ENCODE measurements around the gene ZNF576.
"Not testable (repeated sequence)": the region's sequence is repeated elsewhere in the genome, so short reads cannot be mapped to it uniquely, and the experiment has no call there.

The ZNF576 gene

DNA sequence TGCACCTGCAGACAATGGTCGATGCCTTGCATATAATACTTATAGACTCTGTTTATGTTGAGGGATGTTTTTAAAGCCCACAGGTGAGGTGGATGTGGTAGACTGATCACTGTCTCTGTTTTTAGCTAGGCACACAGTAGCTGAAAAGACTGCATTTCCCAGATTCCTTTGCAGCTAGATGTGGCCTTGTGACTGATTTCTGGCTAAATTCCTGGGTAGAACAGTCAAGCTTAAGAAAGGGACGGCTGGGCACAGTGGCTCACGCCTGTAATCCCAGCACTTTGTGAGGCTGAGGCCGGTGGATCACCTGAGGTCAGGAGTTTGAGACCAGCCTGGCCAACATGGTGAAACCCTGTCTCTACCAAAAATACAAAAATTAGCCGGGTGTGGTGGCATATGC is 3.9 kb downstream of the ZNF576 start:
- DNase-seq: not testable (repeated sequence)

DNA sequence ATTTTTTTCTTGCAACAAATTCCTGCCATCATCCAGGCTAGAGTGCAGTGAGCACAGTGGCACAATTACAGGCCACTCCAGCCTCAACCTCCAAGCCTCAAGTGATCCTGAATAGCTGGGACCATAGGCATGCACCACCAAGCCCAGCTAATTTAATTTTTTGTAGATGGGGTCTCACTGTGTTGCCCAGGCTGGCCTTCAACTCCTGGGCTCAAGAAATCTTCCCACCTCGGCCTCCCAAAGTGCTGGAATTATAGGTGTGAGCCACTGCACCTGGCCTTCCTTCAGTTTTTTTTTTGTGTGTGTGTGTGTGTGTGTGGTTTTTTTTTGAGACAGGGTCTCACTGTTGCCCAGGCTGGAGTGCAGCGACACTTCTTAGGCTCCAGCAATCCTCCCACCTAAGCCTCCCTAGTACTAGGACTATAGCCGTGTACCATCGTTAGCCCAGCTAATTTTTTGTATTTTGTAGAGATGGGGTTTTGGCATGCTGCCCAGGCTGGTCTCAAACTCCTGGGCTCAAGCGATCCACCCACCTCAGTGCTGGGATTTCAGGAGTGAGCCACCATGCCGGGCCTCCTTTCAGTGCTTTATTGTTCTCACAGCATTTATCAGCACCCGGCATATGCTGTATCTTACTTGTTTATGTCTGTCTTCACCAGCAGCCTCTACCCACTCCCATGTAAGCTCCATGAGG is 9.6 kb downstream of the ZNF576 start:
- no peak for DNase-seq

DNA sequence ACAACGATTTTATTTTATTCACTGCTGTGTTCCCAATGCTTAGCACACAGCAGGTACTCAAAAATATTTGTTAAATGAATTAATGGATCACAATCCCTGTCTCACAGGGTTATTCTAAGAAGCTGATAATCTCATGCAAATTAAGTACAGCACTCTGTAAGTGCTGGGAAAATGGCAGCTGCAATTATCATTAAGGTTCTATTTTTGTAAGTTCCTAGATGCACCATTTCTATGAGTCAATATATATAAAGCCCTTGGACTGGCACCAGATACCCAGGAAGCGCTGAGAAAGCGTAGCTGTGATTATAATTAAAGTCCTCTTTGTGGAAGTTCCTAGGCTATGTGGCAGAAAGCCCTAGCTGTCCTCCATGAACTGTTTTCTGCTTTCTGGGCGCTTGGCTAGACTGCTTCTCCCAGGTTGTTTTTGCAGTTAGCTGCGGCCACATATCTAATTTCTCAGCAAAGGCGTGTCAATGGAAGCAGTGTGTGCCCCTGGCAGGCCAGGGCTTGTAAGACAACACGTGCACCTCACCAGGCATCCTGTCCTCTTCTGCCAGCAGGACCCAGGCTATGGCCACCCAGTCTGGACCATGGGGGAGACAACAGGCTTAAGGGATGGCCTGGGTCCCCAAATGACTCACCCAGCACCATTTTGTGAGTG is 10.3 kb downstream of the ZNF576 start:
- no peak for DNase-seq

DNA sequence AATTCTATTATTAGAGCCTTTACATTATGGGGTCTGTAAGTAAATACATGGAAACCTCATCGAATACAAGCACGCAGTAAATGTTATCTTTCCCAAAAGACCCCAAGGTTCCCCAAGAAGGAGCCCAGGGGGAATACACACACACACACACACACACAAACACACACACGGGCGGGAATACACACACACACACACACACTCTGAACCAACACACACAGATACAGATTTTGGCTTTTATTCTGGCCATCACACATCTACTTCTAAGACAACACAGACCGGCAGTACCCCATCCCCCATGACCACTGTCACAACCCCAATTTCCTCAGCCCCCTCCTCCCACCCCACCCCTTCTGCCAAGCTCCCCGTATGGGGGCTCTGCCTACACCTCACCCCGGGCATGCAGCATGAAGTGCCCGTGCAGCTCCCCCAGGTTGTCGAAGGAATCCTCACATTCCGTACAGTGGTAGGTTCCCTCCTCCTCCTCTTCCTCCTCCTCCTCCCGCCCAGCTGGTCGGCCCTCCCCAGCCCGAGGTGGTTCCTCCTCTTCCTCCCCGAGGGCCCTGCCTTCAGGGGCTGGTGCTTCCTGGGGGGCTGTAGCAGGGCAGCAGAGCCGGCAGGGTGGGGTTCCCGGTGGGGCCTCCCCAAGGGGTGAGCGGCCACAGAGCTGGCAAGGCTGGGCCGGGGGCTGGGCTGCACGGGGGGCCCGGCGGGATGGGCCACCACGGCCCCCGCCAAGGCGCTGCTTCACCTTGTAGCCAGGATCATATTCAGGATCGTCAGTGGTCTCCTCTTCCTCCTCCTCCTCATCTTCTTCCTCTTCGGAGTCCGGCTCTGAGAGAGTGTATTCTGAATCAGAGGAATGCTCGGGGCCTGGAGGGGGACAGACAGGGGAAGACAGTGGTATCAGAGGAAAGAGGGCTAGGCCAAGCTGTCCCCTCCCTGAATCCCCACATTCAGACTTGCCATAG is 11.1 kb downstream of the ZNF576 start:
- DNase-seq: no peak

DNA sequence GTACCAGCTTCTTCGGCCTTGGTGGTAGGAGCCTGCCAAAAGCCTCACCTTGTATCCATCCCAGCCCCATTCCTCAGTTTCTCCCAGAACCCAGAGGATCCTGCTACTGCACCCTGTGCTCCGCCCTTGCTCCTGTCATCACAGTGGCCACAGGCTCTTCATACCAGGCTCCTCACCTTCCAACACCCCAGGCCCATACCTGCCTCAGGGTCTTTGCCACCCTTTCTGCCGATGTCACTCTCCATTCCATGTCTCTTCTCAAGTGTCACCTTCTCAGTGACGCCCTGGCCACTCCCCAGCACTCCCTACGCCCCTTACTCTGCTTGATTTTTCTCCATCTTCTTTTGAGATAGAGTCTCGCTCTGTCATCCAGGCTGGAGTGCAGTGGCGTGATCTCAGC is 13.5 kb downstream of the ZNF576 start:
- no peak for DNase-seq

DNA sequence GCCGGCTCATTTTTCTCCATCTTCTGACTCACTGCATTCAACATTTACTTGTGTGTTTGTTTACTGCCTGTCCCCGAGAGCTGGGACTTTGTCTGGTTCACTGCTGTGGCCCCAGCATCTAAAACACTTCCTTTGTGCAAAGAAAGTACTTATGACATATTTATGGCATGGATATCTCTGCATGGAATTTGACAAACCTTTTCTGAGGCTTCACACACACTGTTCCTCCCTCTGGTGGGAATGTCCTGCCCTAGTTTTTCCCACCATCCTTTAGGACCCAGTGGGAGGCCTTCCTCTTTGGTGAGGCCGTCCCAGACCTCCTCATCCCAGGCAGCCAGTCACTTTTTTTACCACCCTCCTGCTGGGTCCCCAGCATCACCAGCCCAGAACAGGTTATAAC is 14.1 kb downstream of the ZNF576 start:
- no peak for DNase-seq

DNA sequence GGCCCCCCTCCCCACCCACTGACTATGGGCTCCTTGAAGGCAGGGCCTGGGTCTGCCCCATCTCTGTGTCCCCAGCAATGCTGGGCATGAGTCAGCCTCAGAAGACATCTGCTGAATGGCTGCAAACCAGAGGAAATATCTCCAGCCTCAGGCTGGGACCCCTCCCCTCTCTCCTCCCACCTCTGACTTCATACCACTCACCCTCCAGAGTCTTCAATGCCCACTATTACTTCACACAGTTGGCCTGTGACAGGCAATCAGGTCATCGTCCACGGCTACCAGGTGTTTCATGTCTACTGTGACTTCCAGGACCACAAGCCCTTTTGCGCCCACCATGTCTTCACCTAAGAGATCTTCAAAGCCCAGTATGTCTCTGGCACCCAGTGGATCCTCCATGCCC is 15.4 kb downstream of the ZNF576 start, which contains the start of gene SRRM5:
TSS of gene SRRM5 (plus strand) at position 301 of the 400 bp plus-strand sequence. CDS start at position 335, 34 bp downstream.
- no peak for DNase-seq

DNA sequence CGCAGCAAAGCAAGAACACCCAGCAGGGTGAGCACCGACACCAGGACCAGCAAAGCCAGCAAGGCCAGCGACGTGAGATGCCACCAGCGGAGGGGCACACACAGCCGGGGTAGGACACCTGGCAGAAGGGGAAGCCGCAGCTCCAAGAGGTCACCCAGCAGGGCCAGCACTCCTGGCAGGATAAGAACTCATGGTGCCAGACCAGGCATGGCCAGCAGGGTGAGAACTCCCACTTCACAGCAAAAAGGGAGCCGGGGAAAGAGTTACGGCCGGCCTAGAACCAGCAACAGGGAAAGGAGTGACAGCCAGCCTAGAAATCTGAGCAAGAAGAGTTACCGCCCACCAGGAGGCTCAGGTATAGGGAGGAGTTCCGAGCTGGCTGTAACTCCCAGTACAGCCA is 16.0 kb downstream of the ZNF576 start:
- DNase-seq: no peak

DNA sequence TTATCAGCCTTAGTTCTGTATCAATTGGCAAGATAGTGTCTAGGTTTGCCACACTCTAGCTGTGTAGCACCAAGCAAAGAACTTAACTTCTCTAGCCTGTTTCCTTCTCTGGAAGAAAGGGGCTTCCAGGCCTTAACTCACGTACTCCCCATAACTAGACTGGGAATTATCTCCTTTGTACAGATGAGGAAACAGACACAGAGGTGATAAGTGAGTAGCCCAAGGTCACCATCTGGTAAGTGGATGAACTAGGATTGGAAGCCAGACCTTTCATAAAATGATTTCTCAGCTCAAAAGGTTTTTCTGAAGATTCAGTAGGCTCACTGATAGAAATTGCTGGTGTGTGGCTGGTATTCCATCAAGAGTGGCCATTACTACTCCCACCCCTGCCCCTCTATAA is 19.9 kb downstream of the ZNF576 start:
- DNase-seq: no peak

DNA sequence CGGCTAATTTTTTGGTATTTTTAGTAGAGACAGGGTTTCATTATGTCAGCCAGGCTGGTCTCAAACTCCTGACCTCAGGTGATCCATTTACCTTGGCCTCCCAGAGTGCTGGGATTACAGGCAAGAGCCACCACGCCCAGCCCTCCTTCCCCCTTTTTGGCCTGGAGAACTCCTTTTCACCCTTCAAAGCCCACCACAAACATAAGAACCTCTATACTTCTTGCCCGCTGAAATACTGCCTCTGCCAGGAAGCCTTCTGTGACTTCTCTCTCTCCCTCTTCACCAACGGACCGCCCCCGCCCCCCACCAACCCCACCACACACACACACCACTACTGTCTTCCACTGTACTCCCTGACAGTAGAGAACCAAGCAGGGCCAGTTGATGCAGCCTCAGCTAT is 20.6 kb downstream of the ZNF576 start:
- DNase-seq: no peak

DNA sequence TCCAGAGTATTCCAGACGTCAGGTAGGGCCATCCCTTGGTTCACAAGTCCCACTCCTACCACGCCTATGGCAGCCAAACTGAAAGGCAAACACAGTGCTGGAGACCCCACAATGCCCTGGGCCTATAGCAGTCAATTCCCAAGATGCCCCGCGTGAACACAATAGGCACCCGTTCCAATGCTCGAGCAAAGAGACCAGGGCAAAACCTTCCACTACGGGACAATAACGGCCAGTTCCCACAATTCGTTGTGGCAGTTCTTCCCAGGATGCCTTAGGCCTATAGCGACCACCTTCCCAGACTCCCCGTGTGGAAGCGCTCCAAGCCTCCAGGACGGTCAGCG is 22.5 kb downstream of the ZNF576 start:
- DNase-seq: peak; percentile 36

DNA sequence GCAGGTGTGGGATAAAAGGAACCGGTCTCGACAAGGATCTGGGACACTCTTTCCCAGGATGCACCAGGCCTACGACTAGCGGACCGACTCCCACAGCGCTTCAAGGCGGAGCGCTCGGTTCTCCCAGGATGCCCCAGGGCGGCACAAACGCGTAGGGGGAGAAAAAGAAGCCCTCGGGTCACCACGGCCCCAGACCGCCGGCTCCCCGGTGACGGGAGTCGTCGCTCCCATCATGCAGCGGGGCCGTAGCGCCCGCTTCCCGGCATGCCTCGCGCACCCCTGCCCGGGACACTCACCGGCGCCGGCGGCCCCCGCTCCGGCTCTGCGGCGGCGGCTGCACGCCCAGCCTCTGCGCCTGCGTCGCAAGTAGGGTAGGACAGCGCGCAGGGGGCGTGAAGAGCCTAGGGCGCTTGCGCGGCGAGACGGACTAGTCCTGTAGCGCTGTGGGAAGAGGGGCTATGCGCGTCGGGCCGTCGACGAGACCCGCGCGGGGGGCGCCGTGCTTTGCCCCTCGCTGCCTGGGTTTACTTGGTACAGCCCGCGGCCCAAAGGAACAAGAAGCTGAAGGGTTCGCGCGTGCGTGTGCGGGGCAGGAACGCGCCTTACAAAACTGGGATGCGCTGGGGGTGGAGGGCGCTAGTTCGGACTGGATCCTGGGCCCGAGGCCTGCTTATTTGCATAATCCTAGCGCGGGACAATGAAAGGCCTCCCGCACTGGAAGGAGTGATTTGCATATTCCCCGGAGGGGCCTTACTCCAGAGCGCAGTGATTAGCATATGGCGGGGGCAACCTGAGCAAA is 23.1 kb downstream of the ZNF576 start, which contains the start of gene ZNF428:
TSS of gene ZNF428 (minus strand) at position 368 of the 799 bp plus-strand sequence. CDS start 5,325 bp downstream, outside the sequence.
- DNase-seq: peak; percentile 87

DNA sequence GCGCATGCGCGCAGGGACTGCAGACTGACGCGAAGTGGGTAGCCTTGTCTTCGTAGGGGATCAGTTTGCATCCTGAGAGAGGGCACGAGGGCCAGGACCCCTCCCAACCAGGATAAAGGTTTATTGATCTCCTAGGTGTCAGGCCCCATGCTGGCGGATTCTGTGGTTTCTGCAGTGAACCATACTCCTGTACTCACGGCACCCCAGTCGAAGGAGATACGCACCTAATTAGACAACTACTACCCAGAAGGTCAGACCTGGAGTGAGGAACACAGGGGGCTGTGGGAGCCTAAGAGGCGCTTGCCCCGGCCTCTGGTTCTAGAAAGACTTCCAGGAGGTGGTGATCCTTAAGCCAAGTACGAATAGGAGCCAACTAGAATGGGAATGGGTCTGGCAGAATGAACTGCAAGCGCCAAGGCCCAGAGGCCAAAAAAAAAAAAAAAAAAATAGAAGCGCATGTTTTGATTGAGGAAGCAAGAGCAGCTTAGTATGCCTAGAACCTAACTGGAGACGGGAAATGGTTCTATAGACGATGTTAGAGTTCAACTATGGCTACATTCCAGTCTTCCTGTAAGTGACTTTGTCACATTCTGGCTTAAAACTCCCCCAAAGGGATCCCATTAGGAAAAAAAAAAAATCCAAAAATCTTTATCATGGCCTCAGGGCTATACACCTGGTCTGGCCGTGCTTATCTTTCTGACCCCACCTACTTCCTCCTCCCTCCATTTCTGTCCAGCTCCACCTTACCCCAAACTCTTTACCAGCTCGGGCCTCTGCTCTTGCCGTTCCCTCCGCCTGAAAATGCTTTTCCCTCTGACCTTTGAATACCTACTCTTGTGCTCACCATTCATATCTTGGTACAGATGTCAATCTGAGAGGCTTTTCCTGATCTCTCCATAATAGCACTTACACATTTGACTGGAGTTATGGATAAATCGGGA is 23.9 kb downstream of the ZNF576 start:
- no peak for DNase-seq

DNA sequence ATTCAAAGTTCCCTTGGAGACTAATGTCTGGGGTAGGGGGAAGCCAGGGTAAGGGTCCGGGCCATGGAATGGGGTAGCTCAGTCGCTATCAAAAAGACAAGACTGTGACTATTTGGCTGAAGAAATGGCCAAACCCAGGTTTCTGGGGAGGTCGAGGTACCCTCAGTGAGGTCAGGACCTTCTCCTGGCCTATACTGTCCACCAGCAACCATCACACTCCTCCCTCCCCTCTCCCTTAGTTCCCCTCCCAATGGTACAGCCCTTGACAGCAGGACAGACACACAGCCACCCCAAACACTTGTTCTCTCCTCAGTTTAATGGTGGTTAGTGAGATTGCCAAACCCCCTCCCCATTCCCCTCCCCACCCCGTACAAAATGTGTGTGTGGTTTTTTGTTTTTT is 25.7 kb downstream of the ZNF576 start:
- no peak for DNase-seq

DNA sequence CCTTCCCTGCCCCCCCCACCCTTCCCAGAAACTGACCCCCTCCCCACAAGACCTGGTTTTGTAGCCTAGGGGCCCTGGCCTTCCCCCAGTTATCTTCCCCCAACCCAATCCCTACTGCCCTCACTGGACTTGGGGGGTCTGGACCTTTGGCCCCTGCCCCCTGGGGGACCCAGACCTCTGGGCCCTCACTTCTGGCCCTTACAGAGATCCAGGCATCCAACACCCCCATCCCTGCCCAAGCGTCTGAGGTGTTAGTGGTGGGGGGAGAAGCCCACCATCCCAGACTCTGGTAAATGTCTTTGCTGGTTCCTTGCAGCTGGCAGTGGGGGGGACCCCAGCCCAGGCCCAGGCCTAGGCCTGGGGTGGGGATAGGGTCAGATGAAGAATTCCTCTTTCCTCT is 26.6 kb downstream of the ZNF576 start:
- DNase-seq: no peak

DNA sequence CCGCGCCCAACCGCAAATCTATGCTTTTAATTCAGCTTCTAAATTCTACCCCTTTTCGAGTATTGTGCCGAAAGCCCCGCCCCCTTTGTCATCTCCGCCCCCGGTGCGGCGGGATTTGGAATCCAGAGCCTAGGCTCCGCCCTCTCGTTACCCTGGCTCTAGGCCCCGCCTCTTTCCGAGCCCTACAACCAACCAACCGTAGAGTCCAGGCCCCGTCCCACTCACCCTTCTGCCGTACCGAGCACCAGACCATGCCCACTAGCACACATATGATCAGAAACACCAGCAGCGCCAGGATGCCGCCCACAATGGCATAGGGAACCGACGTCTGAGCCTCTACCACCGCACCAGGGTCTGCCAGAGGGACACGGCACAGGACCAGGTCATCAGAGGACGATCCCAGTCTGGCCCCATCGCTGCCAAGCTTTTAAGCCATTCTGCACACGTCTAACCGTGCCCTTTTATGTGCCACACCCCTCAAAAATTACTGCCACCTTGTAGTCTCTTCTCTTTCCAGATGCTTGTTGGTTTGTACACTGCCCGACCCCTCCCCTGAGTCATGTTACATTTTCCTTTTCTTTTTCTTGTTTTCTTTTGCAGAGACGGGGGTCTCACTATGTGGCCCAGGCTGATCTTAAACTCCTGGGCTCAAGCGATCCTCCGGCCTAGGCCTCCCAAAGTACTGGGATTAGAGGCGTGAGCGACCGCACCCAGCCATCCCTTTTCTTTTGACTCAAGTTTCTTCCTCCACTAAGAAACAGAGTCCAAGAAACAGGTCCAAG is 27.7 kb downstream of the ZNF576 start:
- DNase-seq: no peak

DNA sequence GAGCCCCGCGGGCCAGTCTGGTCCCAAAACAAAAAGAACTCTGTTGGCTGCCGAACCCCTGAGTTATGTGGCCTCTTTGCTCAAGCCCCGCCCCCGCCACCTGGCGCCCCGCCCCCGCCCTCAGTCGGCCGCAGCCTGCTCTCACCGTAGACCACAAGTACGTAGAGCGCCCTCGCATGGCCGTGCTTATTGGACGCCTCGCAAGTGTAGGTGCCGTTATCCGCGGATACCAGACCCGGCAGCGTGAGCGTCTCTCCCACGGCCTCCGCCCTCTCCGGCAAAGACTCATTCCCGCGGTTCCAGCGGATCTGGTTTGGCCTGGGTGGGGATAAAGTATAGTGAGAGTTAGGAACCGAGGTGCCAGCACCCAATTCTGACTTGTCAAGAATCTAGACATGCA is 28.5 kb downstream of the ZNF576 start:
- DNase-seq: peak; percentile 82

DNA sequence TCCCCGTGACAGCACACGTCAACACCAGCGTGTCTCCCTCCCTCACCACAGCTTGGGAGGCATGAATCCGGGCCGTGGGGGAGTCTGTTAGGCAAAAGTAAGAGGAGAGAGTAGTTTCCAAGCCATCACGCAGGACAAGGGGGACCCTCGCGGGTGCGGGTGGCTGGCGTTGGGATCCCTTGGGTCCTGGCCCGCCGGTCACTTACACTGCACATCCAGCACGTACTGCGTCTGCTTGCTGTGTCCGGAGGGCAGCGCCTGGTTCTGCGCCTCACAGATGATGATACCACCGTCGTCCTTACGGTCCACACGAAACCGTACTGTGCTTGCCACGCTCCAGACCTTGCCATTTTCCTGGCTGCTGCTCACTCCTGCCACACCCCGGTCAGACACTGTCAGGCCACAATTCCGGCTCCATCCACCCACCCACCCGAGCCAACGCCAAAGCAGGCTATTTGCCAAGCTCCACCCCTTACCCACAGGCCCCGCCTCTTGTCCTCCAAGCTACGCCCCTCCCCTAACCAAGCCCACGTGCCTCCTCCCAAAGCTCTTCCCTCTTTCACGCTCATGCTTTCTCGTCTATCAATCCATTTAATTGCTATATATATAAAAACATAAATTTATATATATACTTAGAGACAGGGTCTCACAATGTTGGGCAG is 29.7 kb downstream of the ZNF576 start:
- DNase-seq: no peak

DNA sequence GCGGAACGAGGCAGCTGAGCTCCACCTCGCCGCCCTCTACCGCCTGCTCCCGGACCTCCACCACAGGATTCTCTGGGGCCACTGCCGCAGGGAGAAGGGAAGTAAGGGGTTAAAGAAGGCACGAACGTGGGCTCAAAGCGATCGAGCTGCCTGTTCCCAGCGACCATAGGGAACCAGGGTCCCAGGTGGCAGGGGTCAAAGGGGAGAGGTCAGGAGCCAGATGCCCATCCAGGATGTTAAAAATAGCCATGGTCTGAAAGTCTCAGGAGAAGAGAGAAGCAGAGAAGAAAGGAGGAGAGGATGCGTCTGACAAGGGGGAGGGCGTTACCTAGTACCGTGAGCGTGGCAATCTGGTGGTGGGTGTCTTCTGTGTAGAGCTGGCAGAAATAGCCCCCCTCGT is 30.4 kb downstream of the ZNF576 start:
- DNase-seq: no peak

Measured in stimulated activated naive CD4-positive, alpha-beta T cell treated with Interleukin-2 at 50 U/mL for 16 hours (primary cell).